Stimulated activated CD8-positive, alpha-beta memory T cell treated with anti-CD3 and anti-CD28 coated beads, Interleukin-7, amount 100 ng/mL, for 24 hours (primary cell): ENCODE data around the gene KBTBD13.
"Not testable (repeated sequence)": the region's sequence is repeated elsewhere in the genome, so short reads cannot be mapped to it uniquely, and the experiment has no call there.

Experiments used
- DNase-seq: peaks from one replicate; pipeline ENCODE4 v3.0.0-alpha.2; 2020; ENCODE audit warnings: low read depth

Gene KBTBD13

DNA sequence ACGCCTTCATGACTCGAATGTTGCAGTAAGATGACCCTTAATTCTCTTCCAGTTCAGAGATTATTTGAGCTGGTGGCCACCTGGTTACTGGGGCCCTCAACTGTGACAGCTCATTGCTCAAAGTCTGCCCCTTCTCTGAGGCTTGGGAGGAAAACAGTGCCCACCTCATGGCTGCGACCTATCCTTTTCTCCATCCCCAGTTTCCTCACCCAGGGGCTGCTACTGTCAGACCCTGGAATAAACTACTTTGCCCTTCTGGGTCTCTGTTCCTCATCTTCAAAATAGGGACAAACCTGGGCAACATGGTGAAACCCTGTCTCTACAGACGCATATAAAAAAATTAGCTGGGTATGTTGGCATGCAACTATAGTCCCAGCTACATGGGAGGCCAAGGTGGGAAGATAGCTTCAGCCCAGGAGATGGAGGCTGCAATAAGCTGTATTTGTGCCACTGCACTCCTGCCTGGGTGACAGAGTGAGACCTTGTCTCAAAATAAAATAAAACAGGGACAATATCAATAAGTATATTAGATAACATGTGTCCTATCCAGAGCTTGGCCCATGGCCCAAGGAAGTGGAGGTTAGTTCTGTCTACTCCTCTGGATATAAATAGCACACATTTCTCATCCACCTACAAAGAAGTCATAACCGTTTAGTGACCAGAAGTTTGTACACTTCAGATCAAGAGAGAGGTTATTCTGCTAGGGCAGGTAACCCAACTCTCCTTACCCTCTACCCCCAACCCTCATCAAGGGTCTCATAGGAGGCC lies 6.6 kb upstream of the KBTBD13 start:
- no peak for DNase-seq

DNA sequence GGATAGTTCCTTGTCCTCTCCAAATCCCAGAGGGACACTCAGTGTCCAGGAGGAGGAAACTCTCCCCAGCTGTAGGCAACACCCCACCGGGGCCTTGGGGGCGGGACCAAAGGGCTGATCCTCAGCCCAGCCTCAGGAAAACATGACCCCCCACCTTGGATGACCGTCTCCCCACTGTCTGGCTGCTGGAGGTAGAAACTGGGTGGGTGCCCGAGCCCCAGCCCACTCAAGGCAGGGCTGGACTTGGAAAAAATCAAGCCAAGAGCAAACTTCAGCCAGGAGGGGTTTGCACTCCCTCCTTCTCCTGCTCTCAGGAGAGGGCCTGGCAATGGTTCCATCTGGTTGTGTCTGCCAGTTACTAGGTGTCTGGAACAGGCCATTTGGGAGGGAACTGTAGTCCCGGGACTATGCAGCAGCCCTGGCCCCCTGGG lies 5.2 kb upstream of the KBTBD13 start:
- no peak for DNase-seq

DNA sequence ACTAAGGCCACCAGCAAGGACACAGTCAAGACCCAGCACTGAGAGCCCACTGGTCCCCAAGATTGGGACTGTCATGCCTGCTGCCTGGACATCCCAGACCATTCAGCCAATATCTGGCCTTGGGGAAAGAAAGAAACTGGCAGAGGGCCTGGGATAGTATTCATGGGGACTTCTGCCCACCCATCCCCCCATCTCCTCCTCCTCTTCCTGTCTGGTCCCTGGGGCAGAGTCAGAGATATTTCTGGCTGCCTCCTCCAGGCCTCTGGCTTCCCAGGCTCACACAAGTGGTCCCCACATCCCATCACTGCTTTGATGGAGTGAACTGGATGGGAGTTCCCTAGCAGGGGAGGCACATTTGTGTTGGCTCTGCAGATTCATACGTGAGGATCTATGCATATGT lies 4.5 kb upstream of the KBTBD13 start:
- no peak for DNase-seq

DNA sequence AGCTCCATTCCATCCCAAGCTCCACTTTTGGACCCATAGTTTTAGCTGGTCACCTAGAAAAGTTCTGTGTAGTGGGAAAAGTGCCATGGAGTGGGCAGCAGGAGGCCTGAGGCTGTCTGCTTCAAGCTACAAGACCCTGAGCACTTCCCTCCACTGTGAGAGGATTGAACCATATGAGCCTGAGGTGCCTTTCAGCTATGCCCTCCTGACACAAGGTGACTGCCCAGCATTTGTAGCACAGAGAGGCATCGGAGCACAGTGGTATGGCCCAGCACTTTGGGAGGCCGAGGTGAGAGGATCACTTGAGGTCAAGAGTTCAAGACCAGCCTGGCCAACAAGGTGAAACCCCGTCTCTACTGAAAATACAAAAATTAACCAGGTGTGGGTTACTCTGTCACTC lies 3.9 kb upstream of the KBTBD13 start:
- no peak for DNase-seq

DNA sequence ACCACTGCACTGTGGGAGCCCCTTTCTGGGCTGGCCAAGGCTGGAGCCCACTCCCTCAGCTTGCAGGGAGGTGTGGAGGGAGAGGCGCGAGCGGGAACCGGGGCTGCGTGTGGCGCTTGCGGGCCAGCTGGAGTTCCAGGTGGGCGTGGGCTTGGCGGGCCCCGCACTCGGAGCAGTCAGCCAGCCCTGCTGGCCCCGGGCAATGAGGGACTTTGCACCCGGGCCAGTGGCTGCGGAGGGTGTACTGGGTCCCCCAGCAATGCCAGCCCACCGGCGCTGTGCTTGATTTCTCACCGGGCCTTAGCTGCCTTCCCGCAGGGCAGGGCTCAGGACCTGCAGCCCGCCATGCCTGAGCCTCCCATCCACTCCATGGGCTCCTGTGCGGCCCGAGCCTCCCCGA lies 1.6 kb upstream of the KBTBD13 start:
- DNase-seq = not testable (repeated sequence)

DNA sequence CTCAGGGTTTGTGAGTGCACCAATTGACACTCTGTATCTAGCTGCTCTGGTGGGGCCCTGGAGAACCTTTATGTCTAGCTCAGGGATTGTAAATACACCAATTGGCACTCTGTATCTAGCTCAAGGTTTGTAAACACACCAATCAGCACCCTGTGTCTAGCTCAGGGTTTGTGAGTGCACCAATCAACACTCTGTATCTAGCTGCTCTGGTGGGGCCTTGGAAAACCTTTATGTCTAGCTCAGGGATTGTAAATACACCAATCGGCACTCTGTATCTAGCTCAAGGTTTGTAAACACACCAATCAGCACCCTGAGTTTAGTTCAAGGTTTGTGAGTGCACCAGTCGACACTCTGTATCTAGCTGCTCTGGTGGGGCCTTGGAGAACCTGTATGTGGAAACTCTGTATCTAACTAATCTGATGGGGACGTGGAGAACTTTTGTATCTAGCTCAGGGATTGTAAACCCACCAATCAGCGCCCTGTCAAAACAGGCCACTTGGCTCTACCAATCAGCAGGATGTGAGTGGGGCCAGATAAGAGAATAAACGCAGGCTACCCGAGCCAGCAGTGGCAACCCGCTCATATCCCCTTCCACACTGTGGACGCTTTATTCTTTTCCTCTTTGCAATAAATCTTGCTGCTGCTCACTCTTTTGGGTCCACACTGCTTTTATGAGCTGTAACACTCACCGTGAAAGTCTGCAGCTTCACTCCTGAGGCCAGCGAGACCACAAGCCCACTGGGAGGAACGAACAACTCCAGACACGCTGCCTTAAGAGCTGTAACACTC lies 745 bp upstream of the KBTBD13 start:
- not testable (repeated sequence) for DNase-seq

DNA sequence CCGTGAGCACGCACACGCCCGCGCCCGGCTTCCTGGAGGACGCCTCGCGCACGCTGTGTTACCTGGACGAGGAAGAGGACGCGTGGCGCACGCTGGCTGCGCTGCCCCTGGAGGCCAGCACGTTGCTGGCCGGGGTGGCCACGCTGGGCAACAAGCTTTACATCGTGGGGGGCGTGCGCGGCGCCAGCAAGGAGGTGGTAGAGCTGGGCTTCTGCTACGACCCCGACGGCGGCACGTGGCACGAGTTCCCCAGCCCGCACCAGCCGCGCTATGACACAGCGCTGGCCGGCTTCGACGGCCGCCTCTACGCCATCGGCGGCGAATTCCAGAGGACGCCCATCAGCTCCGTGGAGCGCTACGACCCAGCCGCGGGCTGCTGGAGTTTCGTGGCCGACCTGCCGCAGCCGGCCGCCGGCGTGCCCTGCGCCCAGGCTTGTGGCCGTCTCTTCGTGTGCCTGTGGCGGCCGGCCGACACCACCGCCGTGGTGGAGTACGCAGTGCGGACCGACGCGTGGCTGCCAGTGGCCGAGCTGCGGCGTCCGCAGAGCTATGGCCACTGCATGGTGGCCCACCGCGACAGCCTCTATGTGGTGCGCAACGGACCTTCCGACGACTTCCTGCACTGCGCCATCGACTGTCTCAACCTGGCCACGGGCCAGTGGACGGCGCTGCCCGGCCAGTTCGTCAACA lies 890 bp downstream of the KBTBD13 start:
- no peak for DNase-seq

DNA sequence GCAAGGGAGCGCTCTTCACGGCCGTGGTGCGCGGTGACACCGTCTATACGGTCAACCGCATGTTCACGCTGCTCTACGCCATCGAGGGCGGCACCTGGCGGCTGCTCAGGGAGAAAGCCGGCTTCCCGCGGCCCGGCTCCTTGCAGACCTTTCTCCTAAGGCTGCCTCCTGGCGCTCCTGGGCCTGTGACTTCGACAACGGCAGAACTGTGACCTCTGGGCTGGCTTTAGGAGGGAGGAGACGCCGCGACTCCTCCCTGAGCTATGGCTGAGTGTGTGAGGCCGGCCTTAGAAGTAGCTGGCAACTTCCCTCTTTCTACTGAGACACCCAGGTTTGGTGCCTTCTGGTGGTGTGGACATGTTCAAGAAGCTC lies 1.4 kb downstream of the KBTBD13 start:
- peak; percentile 9 for DNase-seq

DNA sequence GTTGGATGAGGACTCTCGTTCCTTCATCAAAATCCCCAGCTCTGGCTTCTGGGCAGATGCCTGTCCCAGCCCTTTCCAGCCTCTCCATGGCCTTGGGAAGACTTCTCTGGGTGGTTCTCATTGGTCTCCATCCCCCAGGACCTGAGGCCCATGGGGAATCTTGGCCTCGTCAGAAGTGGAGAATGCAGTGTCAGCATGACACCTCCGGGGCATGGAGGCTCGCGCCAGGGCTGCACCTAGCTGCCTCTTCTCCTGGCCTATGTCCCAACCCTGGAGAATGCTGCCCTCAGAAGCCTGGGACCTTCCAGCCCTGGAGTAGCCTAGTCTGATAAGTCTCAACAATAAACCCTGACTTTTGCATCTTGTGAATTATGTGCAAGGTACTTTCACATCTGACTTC lies 3.0 kb downstream of the KBTBD13 start:
- no peak for DNase-seq

DNA sequence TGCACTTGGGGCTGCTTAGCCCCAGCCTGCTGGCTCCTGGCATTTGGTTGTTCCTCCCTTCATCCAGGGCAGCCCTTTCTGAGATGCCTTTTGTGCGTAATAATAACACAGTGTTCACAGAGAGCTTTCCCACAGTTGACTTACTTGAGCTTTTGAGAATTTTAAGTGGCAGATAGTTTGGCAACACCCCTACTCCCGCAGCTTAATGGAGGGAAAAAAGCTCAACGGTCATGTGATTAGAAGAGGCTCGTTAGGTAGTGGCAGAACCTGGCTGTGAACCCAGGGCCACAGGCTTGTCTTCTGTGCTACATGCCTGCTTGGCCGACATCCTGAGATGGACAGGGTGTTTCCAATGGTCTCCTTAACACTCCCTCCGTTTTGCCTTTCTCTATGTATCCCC lies 4.7 kb downstream of the KBTBD13 start:
- no peak for DNase-seq

DNA sequence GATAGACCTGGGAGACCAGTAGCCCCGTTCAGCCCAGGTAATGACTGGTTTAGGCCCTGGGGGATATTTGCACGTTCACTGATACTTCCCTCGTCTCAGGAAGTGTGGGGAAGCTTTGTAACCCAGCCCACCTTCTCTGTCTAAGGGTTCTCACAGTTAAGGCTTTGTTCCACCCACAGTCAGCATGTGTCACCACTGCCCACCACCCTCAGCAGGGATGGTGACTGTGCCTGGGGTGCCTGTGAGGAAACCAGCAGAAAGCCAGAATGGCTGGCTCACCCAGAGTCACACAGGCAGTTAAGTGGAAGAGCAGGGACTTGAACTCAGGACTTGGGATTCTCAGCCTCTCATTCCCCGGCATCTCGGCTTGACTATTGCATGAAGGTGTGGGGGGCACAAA lies 5.2 kb downstream of the KBTBD13 start:
- DNase-seq = no peak

DNA sequence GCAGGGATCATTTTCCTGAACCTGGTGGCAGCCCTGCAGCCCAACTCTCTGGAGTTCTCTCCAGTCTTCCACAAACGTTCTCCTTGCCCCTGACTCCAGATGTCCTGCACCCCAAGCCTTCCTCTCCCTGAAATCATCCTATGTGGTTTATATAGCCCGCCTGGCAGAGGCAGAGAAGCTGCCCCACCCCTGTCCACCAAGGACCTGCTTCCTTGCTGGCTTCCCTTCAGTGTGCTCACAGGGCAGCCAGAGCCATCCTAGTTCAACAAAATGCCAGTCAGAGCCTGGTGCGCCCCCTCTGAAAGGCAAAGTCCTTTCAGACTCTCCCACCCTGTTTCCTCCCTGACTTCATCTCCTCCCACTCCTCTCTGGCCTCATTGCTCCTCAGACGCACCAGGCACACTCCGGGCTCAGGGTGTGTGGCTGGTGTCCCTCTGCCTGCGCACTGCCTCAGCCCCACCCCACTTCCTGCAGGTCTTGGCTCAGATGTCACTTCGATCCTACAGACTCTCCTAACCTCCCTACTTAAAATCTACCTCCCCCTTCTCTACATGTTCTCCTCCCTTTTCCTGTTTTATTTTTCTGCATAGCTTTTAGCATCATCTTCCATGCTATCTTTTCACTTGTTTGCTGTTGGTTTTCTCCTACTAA lies 5.9 kb downstream of the KBTBD13 start:
- no peak for DNase-seq

DNA sequence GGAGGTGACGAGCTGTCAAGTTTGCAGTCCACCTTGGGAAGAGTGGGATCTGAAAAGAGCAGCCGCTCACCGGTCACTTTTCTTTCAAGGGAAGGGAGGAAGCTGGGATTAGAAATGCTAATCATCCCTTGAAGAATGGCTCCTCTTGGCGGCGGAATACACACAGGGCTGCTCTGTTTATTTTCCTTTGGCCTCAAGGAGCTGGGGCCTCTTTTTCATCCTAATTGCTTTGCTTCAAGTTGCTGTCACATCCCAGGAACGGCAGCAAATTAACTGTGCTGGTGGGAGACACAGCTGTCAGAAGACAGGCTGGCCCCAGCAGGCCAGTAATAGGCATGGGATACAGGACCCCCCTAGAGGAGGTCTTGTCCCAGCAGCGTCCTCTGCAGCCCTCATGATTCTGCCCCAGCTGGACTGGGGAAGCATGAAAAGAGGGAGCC lies 6.7 kb downstream of the KBTBD13 start:
- no peak for DNase-seq

DNA sequence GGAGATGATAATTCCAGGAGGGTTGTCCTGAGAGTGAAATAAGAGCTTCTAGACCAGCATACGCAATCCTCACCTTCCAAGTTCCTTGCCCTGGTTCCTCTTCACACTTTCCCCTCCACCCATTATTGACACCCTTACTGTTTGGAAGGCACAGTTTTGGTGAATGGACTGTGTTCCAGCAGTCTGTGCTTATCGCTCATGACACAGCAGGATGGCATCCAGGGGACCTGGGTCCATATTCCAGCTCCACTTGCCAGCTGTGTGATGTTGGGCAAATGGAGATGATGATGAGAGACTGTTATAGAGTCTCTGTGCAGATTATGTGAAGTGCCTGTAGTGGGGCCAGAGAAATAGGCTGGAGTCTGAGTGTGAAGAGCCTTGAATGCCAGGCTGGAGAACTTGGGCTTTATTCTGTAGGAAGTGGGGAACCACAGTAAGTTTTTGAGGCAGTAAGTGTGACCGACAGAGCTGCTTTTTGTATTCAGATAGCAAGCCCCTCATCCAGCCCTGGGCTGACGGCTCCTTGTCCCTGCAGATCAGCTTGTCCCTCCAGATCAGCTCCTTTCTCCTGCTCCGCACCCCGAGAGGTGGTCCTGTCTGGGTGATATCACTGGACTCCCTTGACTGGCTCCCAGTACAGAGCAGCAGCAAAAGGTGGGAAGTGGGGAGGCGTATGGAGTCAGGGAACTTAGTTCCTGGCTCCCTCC lies 8.1 kb downstream of the KBTBD13 start:
- DNase-seq = no peak

DNA sequence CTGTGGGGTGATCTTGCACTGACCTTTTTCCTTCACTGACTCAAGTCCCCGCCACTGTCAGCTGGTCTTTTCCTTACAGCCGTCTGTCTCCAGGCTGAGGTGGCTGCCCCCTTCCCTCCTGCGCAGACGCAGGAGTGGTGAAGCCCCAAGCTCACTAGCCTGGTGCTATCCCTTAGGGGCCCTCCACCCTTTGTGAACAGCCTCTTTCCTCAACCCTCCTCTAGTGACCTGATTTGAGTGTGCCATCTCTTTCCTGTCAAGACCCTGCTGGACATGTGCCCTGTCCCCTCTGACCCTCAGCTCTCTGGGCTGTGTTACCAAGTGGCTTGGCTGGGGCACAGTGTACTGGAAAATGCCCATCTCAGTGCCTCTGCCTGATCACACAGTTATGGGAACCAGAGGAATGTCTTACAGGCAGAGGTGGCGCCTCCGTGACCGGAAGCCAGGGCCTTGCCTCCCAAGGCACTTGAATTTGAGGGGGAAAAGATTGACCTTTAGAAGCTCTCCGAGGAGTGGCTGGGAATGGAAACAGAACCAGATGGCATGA lies 8.7 kb downstream of the KBTBD13 start:
- no peak for DNase-seq

DNA sequence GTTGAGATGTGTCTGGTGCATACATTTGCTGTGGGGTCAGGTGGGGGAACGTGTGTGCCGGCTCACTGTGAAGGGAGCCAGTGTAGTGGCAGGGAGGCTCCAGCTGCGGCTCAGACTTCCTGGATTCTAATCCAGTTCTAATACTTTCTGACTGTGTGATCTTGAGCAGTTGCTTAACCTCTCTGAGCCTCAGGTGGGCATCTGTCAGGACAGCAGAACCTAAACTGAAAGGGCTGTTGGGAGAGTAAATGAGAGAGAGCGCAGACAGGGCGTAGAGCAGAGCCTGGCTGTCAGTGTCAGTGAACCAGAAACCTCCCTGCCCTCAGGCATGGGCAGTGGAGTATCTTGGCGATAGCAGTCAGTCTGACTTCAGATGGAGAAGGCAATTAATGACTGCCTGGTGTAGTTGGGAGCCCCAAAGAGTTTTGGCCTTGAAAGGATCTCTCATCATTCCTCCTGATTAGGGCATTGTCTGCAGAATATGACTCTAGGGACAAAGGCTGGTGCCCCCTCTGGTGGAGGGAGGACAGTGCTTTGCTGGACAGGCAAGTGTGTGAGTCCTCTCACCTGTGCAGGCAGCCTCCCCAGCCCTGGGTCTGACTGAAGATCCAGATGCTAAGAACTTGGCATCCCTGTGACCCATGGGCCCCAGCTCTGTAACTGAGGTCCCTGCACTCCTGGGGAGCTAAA lies 9.6 kb downstream of the KBTBD13 start:
- DNase-seq = no peak

DNA sequence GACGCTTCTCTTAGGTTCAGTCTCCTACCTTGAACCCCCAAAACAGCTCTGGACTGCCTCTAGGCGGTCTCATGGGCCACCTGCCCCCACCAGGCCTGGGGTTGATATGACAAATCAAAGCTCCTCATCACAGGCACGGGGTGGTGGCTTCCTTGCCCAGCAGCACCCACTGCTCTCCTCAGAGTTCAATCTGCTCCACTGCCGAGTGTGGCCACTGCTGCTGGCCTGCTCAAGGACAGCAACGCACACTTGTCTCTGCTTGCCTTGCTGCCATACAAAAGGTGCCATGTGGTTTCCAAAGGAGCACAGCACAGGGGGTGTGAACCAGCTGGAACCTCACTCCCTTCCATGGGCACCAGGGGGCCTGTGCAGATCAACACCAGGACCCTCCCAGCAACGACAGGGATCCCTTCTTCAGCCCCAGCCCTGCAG lies 10.2 kb downstream of the KBTBD13 start:
- DNase-seq = no peak

DNA sequence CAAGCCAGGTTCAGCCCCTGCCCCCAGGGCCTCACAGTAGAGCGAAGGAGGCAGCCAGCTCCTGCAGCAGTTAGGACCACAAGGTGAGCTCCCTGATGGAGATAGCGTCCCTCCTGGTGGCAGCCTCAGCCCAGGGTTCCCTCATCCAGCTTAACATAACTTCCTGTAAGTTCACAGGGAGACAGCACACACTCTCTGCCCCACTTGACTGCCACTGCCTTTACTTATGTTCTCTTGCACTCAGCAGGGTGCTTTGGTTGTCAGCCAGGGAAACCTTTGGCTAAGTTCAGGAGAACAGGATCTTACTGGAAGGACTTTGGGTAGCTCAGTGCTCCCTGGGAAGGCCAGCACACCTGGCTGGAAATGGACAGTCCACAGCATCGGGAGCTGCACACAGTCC lies 10.9 kb downstream of the KBTBD13 start:
- DNase-seq = no peak

DNA sequence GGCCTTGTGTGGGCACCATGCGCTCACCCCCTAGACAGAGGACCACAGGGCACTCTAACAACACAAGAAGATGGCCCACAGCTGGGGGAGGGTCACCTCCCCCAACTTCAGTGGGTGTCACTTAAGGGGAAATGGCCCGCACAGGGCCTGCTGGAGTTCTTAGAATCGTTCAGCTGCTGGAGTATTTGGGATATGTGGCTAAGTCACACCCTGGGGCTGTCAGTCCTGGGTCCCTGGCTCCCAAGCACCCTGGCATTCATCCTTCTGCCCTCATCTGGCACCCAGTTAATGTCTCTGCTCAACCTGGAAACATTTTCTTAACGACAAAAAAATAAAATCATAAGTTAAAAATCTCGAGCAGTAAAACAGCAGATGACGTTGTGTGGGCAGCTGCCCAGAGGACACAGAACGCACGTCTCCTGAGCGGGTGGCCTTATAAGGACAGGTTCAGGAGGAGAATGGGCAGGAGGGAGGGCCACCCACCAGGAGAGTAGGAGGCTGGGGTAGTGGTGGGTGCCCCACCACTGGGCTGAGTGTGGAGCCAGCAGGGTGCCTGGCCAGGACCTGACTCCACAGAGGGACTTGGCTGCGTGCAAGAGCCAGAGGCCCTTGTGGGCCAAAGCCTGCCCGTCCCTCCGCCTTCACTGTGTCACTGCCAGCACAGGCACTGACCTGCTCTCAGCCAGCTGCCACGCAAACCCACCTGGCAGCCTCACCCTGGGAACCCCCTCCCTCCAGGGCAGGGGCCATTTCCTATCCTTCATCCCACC lies 11.5 kb downstream of the KBTBD13 start:
- DNase-seq = no peak

DNA sequence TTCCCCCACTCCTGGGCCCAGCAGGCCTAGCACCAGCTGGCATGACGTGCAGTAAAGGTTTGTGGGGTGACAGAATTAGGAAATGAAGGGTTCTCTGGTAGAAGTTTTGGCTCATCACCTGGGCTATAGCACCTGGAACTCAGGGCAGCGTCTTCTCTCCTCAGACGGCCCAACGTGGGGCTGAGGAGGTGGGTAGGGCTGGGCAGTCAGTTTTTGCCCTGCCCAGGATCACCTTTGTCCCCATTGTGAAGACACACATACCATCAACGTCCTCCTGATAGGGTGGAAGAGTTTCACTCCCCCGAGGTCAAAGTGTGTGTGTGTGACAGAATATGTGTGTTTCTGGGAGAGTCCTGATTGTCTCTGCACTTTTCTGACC lies 12.1 kb downstream of the KBTBD13 start:
- no peak for DNase-seq
